Stimulated activated CD8-positive, alpha-beta memory T cell treated with anti-CD3 and anti-CD28 coated beads, Interleukin-7, amount 100 ng/mL, for 1 hour (primary cell): ENCODE measurements around the gene HYCC1.
A peak's percentile ranks its signal among the peaks of the same experiment; 100 is the strongest.
"Not testable (repeated sequence)": the region's sequence is repeated elsewhere in the genome, so short reads cannot be mapped to it uniquely, and the experiment has no call there.

Source experiments
- DNase-seq, 2 donors: peaks; one replicate each; pipeline ENCODE4 v3.0.0-alpha.2; 2020; ENCODE audit warnings: low read depth in 2 of 2

Gene HYCC1

GRCh38 chr7:23013715-23014649 is at the start of gene HYCC1:
Gene HYCC1 (minus strand): TSS chr7:23014130. CDS start chr7:22991111, 23,019 bp downstream.
- DNase-seq, result peak; percentile 97 to 98

- DNase-seq, result no peak
Measured at GRCh38 chr7:23062452-23062851, 48.5 kb upstream of the HYCC1 start.

GRCh38 chr7:23061327-23061726 is 47.4 kb upstream of the HYCC1 start:
- no peak for DNase-seq

GRCh38 chr7:23058408-23059096 is 44.6 kb upstream of the HYCC1 start:
- no peak for DNase-seq

- peak; percentile 13 to 16 for DNase-seq
Measured at GRCh38 chr7:23055582-23056178, 41.8 kb upstream of the HYCC1 start.

- not testable (repeated sequence) for DNase-seq
Measured at GRCh38 chr7:23051124-23051485, 37.2 kb upstream of the HYCC1 start.

- not testable (repeated sequence) for DNase-seq
Measured at GRCh38 chr7:23046336-23046735, 32.4 kb upstream of the HYCC1 start.

GRCh38 chr7:23045086-23045485 is 31.2 kb upstream of the HYCC1 start:
- not testable (repeated sequence) for DNase-seq

- no peak for DNase-seq
Measured at GRCh38 chr7:23044581-23044980, 30.7 kb upstream of the HYCC1 start.

- no peak for DNase-seq
Measured at GRCh38 chr7:23043441-23043840, 29.5 kb upstream of the HYCC1 start.

GRCh38 chr7:23039674-23040073 is 25.7 kb upstream of the HYCC1 start:
- DNase-seq, result not testable (repeated sequence)

GRCh38 chr7:23035542-23036371 is 21.8 kb upstream of the HYCC1 start:
- DNase-seq, result not testable (repeated sequence)

- no peak for DNase-seq
Measured at GRCh38 chr7:23027261-23027660, 13.3 kb upstream of the HYCC1 start.

GRCh38 chr7:23026164-23026563 is 12.2 kb upstream of the HYCC1 start:
- no peak for DNase-seq

- DNase-seq, result no peak
Measured at GRCh38 chr7:23024454-23024853, 10.5 kb upstream of the HYCC1 start.

GRCh38 chr7:23022851-23023250 is 8.9 kb upstream of the HYCC1 start:
- DNase-seq, result no peak

- DNase-seq, result no peak
Measured at GRCh38 chr7:23022258-23022769, 8.4 kb upstream of the HYCC1 start.

GRCh38 chr7:23021596-23021995 is 7.7 kb upstream of the HYCC1 start:
- DNase-seq, result no peak

- DNase-seq, result no peak
Measured at GRCh38 chr7:23020742-23021401, 6.9 kb upstream of the HYCC1 start.

- no peak for DNase-seq
Measured at GRCh38 chr7:23018750-23019149, 4.8 kb upstream of the HYCC1 start.

- no peak for DNase-seq
Measured at GRCh38 chr7:23017309-23017708, 3.4 kb upstream of the HYCC1 start.
